Measurements from ENCODE around the gene RHOC.
A peak's percentile ranks its signal among the peaks of the same experiment; 100 is the strongest.

Gene RHOC

GRCh38 chr1:112665857-112666256 is 41.1 kb downstream of the RHOC start:
- Mint-ChIP-seq H3K27ac (peak overlapping the region; percentile 72), H3K9me3 (ENCODE audit: low read depth) (no peaks in the 10 kb centered on the region), H3K4me1 (ENCODE audit: low read depth) (peaks cover 24% of the 10 kb centered on the region), H3K36me3 (peaks cover 19% of the 10 kb centered on the region), H3K4me3 (no peak overlapping the region), H3K27me3 (no peaks in the 10 kb centered on the region)

- H3K27ac Mint-ChIP-seq, result peak overlapping the region; percentile 64
- no peak overlapping the region for H3K4me3 Mint-ChIP-seq
- peaks cover 16% of the 10 kb centered on the region for H3K4me1 Mint-ChIP-seq (ENCODE audit: low read depth)
- H3K36me3 Mint-ChIP-seq, result peaks cover 10% of the 10 kb centered on the region
- H3K27me3 Mint-ChIP-seq, result no peaks in the 10 kb centered on the region
- H3K9me3 Mint-ChIP-seq (ENCODE audit: low read depth), result no peaks in the 10 kb centered on the region
These were observed 55.7 kb downstream of the RHOC start for GRCh38 chr1:112651205-112651604.
